GM21526 (cell line): ENCODE results near the gene CHRNA3.
"Not testable (repeated sequence)": the region's sequence is repeated elsewhere in the genome, so short reads cannot be mapped to it uniquely, and the experiment has no call there.

ENCODE experiments used
- ATAC-seq: cut with Tn5 transposase; IDR thresholded peaks from one replicate; pipeline ENCODE4 v1.9.1; 2021; ENCODE audit warnings: moderate library complexity; ENCODE audit not compliant: unreplicated experiment, low FRiP score

Gene CHRNA3

DNA sequence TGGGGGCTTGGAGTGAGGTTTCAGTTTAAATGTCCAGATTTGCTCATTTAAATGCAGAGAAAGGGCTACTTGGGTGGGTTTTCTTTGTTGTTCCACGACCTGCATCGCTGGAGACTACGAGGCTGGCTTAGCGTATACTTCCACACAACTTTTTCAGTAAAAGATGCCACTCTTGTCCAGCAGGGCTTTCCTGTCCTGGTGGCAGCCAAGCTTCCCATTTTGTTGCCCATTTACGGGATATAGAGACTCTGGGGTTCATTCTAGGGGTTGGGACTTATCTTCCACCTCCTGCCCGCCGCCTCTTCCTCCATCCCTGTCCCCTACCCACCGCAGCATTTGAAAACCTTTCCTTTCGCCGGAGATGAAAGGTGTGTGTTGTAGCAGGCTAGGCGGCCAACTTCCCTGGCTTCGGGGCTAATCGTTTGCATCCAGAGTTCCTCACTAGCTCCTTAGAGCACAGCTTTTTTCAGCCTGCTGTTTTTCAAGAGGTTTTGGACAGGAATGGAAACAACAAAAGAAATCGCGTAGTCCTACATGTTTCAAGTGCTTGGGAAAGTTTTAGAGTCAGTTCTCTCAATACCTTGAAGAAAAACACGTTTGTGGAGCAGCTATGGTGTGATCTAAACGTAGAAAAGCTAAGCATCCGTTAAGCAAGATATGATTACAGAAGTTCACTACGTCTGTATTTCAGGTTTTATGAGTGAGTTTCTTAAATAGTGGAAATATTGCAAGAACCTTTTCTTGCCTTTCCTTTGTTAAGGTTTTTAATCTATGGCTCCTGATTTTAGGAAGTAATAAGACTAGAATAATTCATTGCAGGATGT lies 54.6 kb downstream of the CHRNA3 start:
- ATAC-seq: no peak

GRCh38 chr15:78565097-78565950 lies 55.5 kb downstream of the CHRNA3 start, which contains the start of gene CHRNA5:
Gene CHRNA5, plus strand, starts transcription at chr15:78565520. Its CDS starts 200 bp downstream, at chr15:78565720.
- ATAC-seq: no peak

DNA sequence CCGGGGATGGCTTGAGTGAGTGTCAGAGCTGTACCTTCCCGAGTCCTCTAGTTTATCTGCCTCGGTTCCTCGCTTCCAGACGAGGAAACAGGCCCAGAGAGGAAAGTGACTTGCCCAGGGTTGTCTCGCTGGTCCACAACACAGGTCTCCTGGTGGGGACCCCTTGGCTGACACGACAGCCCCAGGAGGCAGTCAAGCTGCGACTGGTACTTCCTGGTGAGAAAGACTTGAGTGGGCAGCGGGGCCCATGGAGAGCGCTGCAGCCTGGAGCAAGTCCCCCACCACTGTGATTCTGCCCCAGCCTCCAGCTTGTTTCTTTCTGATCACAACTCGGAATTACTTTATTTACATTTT lies 56.1 kb downstream of the CHRNA3 start:
- ATAC-seq: no peak

DNA sequence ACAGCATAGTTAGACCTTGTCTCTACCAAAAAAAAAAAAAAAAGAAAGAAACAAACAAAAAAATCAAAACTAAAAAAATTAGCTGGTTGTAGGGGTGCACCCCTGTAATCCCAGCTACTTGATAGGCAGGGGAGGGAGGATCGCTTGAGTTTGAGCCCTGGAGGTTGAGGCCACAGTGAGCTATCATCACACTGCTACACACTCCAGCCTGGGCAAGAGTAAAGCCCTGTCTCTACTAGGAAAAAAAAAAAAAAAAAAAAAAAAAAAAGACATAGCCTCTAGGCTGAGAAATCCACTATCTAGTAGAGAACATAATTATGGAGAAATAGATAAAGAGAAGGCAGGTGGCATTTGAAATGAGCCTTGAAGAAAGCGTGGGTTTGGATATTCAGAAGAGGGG lies 57.7 kb downstream of the CHRNA3 start:
- ATAC-seq: no peak

- ATAC-seq: no peak
Measured at GRCh38 chr15:78561490-78561889, 59.3 kb downstream of the CHRNA3 start.

DNA sequence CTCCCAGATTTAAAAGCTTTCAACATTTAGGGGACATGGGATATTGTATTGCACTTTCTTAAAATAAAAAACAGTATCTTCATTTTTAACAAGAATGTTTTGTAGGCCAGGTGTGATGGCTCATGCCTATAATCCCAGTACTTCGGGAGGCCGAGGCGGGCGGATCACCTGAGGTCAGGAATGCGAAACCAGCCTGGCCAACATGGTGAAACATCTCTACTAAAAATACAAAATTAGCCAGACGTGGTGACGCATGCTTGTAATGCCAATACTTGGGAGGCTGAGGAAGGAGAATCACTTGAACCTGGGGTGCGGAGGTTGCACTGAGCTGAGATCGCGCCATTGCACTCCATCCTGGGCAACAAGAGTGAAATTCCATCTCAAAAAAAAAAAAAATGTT lies 60.6 kb downstream of the CHRNA3 start:
- ATAC-seq: not testable (repeated sequence)

- no peak for ATAC-seq
Measured at GRCh38 chr15:78552597-78552996, 68.2 kb downstream of the CHRNA3 start.

DNA sequence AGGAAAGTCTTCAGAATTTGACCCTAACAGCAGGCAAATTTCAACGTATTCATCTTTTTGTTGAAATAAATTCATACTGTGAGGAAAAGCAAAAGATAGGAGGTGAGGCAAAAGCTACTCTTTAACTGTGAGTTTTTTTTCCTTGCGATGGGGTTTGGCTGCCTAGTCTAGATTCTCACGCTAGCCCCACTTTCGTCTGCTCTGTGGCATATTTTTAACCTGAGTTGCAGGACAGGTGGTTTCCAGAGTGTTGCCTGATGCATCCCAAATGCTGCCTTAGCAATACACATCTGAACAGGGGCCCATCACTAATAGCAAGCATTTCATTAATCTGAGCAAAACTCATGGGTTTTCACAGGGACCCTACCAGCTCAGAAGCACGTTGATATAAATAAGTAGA lies 68.9 kb downstream of the CHRNA3 start:
- ATAC-seq: no peak

- ATAC-seq: no peak
Measured at GRCh38 chr15:78550815-78551214, 70.0 kb downstream of the CHRNA3 start.

DNA sequence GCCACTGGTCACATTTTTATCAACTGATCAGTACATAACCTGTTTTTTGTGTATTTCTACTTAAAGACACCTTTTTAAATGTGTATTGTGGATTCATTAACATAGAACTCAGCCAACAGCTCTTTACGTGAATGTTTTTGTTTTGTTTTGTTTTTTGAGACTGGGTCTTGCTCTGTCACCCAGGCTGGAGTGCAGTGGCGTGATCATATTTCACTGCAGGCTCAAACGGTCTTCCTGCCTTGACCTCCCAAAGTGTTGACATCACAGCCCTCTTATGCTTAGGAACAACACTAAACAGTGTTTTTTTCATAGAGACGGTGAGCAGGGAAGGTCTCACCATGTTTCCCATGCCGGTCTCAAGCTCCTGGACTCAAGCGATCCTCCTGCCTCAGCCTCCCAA lies 70.6 kb downstream of the CHRNA3 start:
- ATAC-seq: no peak
